GM12875 (cell line): ENCODE data around the gene PAQR9.

ENCODE experiments used
- H3K4me3 ChIP-seq: one replicate; pipeline ENCODE4 v1.5.1; 2011; ENCODE audit warnings: low read depth, low read length, control low read depth
- CTCF ChIP-seq: IDR thresholded peaks from 2 replicates; pipeline ENCODE4 v1.5.1; 2011; ENCODE audit warnings: low read depth, mild to moderate bottlenecking, control low read depth, inconsistent platforms, low read length, moderate library complexity, borderline replicate concordance; ENCODE audit not compliant: insufficient read depth

Gene PAQR9

GRCh38 chr3:142972092-142972753, 8.7 kb upstream of the PAQR9 start:
- H3K4me3 ChIP-seq, result no peak overlapping the region
- TF ChIP-seq CTCF, result no peak

- TF ChIP-seq CTCF, result no peak
- H3K4me3 ChIP-seq, result no peak overlapping the region
Observed at GRCh38 chr3:142971431-142971830, 8.0 kb upstream of the PAQR9 start.

DNA sequence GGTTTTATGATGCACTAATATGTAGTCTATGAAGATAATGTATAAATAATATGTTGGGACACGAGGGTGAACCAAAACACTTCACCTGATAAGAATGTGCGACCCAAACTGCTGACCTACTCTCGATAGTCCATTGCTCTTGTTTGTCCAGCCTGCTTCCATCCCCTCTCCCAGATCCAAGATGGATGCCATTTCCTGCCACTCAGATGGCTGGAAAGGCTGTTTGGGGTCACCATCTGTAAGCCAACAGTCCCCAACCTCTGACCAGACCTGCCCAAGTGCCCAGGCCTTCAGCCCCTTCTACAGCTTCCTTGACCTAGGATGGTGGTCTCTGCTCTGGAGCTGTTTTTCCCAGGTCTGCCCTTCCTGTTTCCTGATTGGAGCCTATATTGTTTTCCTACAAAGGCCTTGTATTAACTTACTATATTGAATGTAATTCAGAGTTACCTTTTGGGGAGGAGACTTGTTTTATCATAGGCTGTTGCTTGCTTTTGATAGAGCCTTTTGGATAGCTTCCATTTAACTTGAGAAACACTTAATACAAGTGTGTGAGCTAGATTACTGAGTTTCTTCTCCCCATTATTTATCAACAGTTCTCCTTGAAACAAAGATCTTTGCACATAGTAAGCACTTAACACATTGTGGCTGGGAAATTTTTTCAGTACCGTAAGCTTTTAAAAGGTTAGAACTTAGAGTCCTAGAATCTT, 5.0 kb upstream of the PAQR9 start:
- TF ChIP-seq CTCF, result no peak
- no peak overlapping the region for H3K4me3 ChIP-seq

DNA sequence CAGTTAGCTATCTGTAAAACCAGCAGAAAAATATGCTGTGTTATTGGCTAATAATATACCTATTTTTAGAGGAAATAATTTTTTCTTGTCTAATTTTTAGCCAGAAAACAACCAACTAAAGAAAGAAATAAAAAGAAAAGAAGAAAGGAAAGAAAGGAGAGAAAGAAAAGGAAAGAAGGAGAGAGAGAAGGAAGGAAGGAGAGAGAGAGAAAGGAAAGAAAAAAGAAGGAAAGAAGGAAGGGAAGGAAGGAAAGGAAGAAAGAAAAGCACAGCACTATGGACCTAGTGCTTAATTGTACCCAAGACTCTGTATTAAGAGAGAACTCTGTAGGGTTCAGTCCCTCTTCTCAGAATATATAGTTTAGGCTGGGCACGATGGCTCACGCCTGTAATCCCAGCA, 3.3 kb upstream of the PAQR9 start:
- no peak overlapping the region for H3K4me3 ChIP-seq
- no peak for TF ChIP-seq CTCF

- H3K4me3 ChIP-seq, result no peak overlapping the region
- no peak for TF ChIP-seq CTCF
Observed at GRCh38 chr3:142965581-142965980, 2.1 kb upstream of the PAQR9 start.

DNA sequence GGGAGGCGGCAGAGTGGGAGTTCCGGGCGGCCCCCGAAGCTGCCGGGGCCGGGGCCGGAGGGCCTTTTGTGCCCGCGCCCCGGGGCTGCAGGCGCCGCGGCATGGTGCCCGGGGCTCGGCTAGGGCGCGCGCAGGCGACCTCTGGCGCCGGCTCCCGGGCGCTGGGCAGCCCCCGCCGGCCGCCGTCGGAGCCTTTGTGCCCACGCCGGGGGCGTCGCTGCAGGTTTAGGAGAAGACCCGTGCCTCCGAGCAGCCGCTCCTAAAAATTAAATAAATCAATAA, 299 bp downstream of the PAQR9 start:
- H3K4me3 ChIP-seq, result no peak overlapping the region
- TF ChIP-seq CTCF, result no peak

GRCh38 chr3:142962520-142963233, 797 bp downstream of the PAQR9 start:
- TF ChIP-seq CTCF, result no peak
- H3K4me3 ChIP-seq, result no peak overlapping the region
